GM12874 (cell line): ENCODE measurements around the gene CEP20.

Source experiments
- CTCF ChIP-seq: IDR thresholded peaks from 2 replicates; pipeline ENCODE4 v1.5.1; 2011; ENCODE audit warnings: low read depth, mild to moderate bottlenecking, control low read depth, low read length, moderate library complexity; ENCODE audit not compliant: insufficient read depth

The CEP20 gene

GRCh38 chr16:15833541-15833940 is 54.9 kb downstream of the CEP20 start:
- no peak for TF ChIP-seq CTCF

- no peak for TF ChIP-seq CTCF
These were observed 56.2 kb downstream of the CEP20 start for GRCh38 chr16:15832241-15832640.

GRCh38 chr16:15830832-15831451 is 57.5 kb downstream of the CEP20 start:
- TF ChIP-seq CTCF = no peak

GRCh38 chr16:15829460-15829859 is 58.9 kb downstream of the CEP20 start:
- no peak for TF ChIP-seq CTCF

- no peak for TF ChIP-seq CTCF
These were observed 60.6 kb downstream of the CEP20 start for GRCh38 chr16:15827709-15828343.

GRCh38 chr16:15827299-15827698 is 61.1 kb downstream of the CEP20 start:
- no peak for TF ChIP-seq CTCF

GRCh38 chr16:15825750-15826305 is 62.6 kb downstream of the CEP20 start:
- no peak for TF ChIP-seq CTCF
